ENCODE measurements around the gene CTXND1.
"Not testable (repeated sequence)": the region's sequence is repeated elsewhere in the genome, so short reads cannot be mapped to it uniquely, and the experiment has no call there.

The CTXND1 gene

DNA sequence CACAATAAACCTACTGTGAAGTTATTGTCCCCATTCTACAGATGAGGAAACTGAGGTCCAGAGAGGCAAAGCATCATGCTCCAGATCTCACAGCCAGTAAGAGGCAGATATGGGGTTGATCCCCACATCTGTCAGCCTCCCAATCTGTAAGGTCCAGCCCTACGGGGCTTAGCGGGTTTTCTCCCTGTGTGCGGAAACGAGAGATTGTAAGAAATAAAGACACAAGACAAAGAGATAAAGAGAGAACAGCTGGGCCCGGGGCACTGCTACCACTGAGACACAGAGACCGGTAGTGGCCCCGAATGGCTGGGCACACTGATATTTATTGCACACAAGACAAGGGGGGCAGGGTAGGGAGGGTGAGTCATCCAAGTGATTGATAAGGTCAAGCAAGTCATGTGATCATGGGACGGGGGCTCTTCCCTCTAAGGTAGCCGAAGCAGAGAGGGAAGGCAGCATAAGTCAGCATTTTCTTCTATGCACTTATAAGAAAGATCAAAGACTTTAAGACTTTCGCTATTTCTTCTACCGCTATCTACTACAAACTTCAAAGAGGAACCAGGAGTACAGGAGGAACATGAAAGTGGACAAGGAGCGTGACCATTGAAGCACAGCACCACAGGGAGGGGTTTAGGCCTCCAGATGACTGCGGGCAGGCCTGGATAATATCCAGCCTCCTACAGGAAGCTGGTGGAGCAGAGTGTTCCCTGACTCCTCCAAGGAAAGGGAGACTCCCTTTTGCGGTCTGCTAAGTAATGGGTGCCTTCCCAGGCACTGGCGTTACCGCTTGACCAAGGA lies 96.4 kb downstream of the CTXND1 start:
- DNase-seq, result not testable (repeated sequence)

DNA sequence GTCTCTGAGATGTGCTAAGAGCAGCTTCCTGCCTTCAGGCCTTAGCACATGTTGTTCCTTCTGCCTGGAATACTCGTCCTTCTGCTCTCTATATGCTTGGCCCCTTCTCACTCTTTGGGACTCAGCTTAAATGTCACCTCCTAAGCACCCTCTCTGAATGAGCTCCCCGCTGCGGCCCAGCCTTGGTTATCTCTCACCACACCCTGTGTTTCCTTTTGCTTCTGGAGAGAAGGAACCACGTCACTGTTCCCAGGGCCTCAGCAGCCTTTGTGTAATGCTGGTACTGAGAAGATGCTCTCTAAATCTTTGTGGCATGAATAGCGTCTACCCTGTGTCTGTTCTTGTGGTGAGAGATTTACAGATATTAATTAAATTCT lies 97.0 kb downstream of the CTXND1 start:
- DNase-seq, result no peak

DNA sequence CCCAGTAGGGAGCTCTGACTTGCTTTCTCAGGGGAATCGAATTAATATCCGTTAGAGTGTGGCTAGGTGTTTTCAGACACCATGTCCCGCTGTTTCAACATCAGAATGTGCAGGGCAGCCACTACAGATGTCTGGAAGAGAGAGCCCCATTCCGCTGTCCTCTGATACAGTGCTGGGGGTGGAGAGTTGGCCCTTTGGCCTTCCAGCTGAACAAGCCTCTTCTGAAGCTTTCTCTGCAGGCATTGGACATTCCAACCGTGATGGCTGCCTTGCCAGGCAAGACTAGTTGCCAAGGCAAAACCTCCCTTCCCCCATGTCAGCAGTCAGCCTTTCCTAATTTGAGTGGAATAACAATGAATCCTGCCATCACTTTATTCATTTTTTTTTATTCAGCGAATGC lies 97.7 kb downstream of the CTXND1 start:
- DNase-seq, result no peak

DNA sequence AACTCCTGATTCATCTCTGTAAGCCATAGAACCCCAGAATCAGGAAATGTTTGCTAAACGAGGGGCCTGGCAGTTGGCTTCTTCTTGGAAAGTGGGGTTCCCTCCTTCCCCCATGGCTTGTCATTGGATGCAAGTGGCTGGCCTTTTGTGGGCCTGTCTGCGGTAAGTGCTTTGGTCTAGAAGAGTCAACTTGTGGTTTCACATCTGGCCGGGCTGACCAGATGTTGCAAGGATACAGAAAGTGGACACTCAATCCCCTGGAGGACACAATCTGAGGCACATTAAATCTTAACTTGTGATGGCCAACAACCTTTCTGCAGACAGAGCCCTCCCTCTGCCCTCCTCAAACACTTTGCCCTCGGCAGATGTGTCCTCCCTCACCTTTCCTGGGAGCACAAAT lies 98.1 kb downstream of the CTXND1 start:
- DNase-seq, result no peak

DNA sequence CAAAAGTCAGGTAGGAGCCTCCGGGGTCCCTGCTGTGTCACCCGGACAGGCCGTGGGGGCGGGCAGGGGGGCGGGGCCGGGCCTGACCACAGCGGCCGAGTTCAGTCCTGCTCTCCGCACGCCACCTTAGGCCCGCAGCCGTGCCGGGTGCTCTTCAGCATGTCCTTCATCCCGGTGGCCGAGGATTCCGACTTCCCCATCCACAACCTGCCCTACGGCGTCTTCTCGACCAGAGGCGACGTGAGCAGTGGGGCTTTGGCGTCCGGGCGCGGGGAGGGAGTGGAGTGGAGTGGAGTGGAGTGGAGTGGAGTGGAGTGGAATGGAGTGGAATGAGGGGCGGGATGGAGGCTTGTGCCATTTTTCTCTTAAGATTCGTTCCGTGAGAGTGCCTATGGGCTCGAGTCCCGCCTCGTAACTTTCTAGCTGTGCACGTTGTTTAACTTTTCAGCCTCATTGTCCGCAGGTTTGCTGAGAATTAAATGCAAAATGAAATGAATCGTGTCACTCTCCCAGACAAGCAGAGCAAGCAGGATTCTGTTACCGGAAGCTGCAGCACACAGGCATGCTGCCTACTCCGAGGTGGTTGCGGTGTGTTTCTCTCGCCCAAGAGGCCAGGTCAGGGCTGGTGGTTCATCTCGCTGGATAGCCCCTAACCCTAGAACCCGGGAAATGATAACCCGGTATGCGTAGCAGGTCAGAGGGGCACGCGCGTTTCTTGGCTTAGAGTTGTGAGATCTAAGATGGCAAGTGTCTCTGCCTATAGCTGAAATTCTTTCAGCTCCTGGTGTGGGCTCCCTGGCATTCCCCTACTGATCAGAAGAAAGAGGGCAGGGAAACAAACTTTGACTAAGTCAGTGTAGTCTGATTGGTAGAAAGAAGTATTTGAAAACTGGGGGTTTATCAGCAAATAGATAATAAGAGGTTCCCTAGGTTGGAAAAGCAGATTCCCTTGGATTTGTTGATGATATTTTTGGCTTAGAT lies 98.8 kb downstream of the CTXND1 start, which contains the start of gene FAH:
TSS of gene FAH (plus strand) at position 104 of the 981 bp plus-strand sequence. CDS start at position 160, 56 bp downstream.
- DNase-seq, result no peak

DNA sequence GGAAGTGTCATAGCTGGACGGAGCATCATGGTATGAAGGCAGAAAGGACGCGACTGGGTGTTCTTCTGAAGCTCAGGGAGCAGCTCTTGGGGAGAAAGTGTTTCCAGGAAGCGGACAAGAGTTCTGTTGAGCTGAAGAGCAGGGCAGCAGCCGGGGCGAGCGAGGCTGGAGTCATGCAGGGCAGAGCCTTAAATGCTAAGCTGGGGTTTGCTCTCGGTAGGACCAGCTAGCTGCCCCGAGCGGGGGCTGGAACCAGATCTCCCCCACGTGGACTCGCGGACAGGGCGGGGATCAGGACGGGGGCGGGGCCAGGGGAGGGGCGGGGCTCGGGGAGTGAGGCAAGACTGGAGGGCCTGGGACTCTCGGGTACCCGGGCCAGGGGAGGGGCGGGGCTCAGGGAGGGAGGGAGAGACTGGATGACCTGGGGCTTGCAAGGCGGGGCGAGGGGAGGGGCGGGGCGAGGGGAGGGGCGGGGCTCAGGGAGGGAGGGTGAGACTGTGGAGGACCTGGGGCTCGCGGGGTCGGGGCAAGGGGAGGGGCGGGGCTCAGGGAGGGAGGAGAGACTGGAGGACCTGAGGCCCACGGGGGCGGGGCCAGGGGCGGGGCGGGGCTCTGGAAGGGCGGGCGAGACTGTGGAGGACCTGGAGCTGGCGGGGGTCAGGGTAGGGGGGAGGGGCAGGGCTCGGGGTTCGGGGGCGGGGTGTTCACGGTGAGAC lies 99.7 kb downstream of the CTXND1 start:
- DNase-seq, result peak; percentile 36 to 39

DNA sequence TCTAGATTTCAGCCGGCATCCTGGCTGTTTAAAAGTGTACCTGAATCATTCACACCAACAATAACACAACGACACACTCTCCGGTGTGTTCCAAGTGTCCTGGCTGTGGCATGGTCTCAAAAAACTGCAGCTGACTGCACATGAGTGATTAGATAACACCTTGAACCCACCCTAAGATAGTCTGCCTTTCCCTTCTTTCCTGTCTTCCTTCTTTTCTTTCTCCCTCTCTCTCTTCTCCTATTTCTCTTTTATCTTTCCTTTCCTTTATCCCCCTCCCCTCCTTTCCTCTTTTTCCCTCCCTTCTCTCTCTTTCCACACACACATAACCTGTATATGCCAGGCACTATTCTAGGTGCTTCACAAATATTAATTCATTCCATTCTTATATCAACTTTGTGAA lies 100.4 kb downstream of the CTXND1 start:
- no peak for DNase-seq

DNA sequence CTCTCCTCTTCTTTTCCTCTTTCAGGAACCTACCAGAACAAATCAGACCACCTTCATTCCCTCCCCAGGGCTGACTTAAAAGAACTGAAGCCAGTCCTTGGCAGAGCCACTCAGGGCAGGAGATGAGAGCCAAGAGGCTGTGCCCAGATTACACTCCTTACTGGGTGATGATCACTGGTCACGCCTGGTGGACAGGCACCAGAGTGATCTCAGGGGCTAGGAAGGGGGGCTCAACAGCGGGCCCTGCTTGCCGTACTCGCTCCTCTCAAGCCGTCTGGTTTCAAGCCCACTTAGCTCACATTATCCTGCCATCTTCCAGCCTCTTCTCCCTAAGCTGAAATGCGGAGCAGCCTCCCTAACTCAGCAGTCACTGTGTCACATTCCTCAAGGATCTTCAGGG lies 100.9 kb downstream of the CTXND1 start:
- DNase-seq, result no peak
